ENCODE measurements around the gene SAPCD2.

- no peak for TF ChIP-seq POLR2A (IDR thresholded peaks at IDR 0.05)
- no peak for TF ChIP-seq POLR2AphosphoS5 (IDR thresholded peaks at IDR 0.05)
- TF ChIP-seq, protein P1, sequence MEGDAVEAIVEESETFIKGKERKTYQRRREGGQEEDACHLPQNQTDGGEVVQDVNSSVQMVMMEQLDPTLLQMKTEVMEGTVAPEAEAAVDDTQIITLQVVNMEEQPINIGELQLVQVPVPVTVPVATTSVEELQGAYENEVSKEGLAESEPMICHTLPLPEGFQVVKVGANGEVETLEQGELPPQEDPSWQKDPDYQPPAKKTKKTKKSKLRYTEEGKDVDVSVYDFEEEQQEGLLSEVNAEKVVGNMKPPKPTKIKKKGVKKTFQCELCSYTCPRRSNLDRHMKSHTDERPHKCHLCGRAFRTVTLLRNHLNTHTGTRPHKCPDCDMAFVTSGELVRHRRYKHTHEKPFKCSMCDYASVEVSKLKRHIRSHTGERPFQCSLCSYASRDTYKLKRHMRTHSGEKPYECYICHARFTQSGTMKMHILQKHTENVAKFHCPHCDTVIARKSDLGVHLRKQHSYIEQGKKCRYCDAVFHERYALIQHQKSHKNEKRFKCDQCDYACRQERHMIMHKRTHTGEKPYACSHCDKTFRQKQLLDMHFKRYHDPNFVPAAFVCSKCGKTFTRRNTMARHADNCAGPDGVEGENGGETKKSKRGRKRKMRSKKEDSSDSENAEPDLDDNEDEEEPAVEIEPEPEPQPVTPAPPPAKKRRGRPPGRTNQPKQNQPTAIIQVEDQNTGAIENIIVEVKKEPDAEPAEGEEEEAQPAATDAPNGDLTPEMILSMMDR (IDR thresholded peaks at IDR 0.05), result no peak
These were observed 14.2 kb upstream of the SAPCD2 start for GRCh38 chr9:137084526-137084925.

Measured in prostate gland (tissue), 2 donors.